Upper lobe of left lung (tissue), 4 donors: Measurements from ENCODE around the gene STXBP6.

Source experiments
- CTCF ChIP-seq, 6 experiments: fragments of 450-650 bp in 4 of 6; fragments of 200-600 bp in 2 of 6; sonication (generic) in 2 of 6; IDR thresholded peaks; one replicate each; pipeline ENCODE4 v1.5.1; 2016 to 2019; ENCODE audit warnings: antibody characterized with exemption in 6 of 6
- POLR2A ChIP-seq, 4 donors: fragments of 450-650 bp; IDR thresholded peaks; one replicate each; pipeline ENCODE4 v1.5.1; 2016 to 2017; ENCODE audit warnings: antibody characterized with exemption in 4 of 4, mild to moderate bottlenecking in 2 of 4
- POLR2AphosphoS5 ChIP-seq, 2 donors: sonication (generic); formaldehyde crosslinking; IDR thresholded peaks; one replicate each; pipeline ENCODE4 v1.5.1; 2017; ENCODE audit warnings: antibody characterized with exemption in 2 of 2

GRCh38 chr14:24908592-24909236, 141.2 kb downstream of the STXBP6 start:
- TF ChIP-seq POLR2AphosphoS5 (IDR thresholded peaks at IDR 0.05) = no peak
- TF ChIP-seq CTCF (IDR thresholded peaks at IDR 0.05) = no peak
- TF ChIP-seq POLR2A (IDR thresholded peaks at IDR 0.05) = no peak
